KMS-11 (cell line): ENCODE results near the gene IST1.
"Not testable (repeated sequence)": the region's sequence is repeated elsewhere in the genome, so short reads cannot be mapped to it uniquely, and the experiment has no call there.

Experiments
- H2AFZ ChIP-seq: fragments of 200-600 bp; sonication (generic); 2 replicates; pipeline ENCODE4 v1.6.1; 2016; ENCODE audit warnings: antibody characterized with exemption, mixed run types, low read depth
- H3K27ac ChIP-seq: fragments of 200-600 bp; sonication (generic); 2 replicates; pipeline ENCODE4 v1.6.1; 2016; ENCODE audit warnings: mild to moderate bottlenecking, mixed run types
- H3K27me3 ChIP-seq: fragments of 200-600 bp; sonication (generic); 2 replicates; pipeline ENCODE4 v1.6.1; 2017; ENCODE audit warnings: mild to moderate bottlenecking, low read depth, mixed run types, moderate library complexity; ENCODE audit not compliant: insufficient read depth
- H3K36me3 ChIP-seq: fragments of 200-600 bp; sonication (generic); 2 replicates; pipeline ENCODE4 v1.6.1; 2017; ENCODE audit warnings: mild to moderate bottlenecking, mixed run types; ENCODE audit not compliant: insufficient read depth
- H3K4me1 ChIP-seq: fragments of 200-600 bp; sonication (generic); 2 replicates; pipeline ENCODE4 v1.6.1; 2016; ENCODE audit warnings: mild to moderate bottlenecking, low read depth, mixed run types; ENCODE audit not compliant: poor library complexity, severe bottlenecking
- H3K4me2 ChIP-seq: fragments of 200-600 bp; sonication (generic); 2 replicates; pipeline ENCODE4 v1.7.0; 2016; ENCODE audit warnings: mild to moderate bottlenecking, mixed run types
- H3K4me3 ChIP-seq: fragments of 200-600 bp; sonication (generic); IDR thresholded peaks from 2 replicates; pipeline ENCODE4 v1.6.1; 2017; ENCODE audit warnings: low read depth, low read length, mixed read lengths; ENCODE audit not compliant: insufficient read depth
- H3K79me2 ChIP-seq: fragments of 200-600 bp; sonication (generic); 2 replicates; pipeline ENCODE4 v1.6.1; 2016; ENCODE audit warnings: low read depth, mixed run types; ENCODE audit not compliant: insufficient read depth
- H3K9ac ChIP-seq: fragments of 200-600 bp; sonication (generic); 2 replicates; pipeline ENCODE4 v1.6.1; 2016; ENCODE audit warnings: mild to moderate bottlenecking, mixed run types
- H4K20me1 ChIP-seq: fragments of 200-600 bp; sonication (generic); 2 replicates; pipeline ENCODE4 v1.6.1; 2016; ENCODE audit warnings: mild to moderate bottlenecking, mixed run types; ENCODE audit not compliant: insufficient read depth
- TF ChIP-seq, protein P1 (sequence below): fragments of 200-600 bp; sonication (generic); conservative IDR thresholded peaks from 2 replicates; pipeline ENCODE4 v1.6.1; 2017; ENCODE audit warnings: low read depth, mild to moderate bottlenecking, antibody characterized with exemption, low read length, moderate library complexity, mixed read lengths

IST1 gene

GRCh38 chr16:71904239-71904638 lies 8.9 kb downstream of the IST1 start:
- H3K36me3 ChIP-seq, result 0 out of 2 replicates have a peak, but pooled peaks cover 3% of the 10 kb centered on the region
- TF ChIP-seq, protein P1, sequence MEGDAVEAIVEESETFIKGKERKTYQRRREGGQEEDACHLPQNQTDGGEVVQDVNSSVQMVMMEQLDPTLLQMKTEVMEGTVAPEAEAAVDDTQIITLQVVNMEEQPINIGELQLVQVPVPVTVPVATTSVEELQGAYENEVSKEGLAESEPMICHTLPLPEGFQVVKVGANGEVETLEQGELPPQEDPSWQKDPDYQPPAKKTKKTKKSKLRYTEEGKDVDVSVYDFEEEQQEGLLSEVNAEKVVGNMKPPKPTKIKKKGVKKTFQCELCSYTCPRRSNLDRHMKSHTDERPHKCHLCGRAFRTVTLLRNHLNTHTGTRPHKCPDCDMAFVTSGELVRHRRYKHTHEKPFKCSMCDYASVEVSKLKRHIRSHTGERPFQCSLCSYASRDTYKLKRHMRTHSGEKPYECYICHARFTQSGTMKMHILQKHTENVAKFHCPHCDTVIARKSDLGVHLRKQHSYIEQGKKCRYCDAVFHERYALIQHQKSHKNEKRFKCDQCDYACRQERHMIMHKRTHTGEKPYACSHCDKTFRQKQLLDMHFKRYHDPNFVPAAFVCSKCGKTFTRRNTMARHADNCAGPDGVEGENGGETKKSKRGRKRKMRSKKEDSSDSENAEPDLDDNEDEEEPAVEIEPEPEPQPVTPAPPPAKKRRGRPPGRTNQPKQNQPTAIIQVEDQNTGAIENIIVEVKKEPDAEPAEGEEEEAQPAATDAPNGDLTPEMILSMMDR, result no peak
- H3K4me2 ChIP-seq, result no peak overlapping the region
- H3K27ac ChIP-seq, result no peak overlapping the region
- peaks cover 13% of the 10 kb centered on the region for H3K4me1 ChIP-seq
- H3K27me3 ChIP-seq, result no peaks in the 10 kb centered on the region
- peaks cover 100% of the 10 kb centered on the region for H3K79me2 ChIP-seq
- no peak overlapping the region for H3K4me3 ChIP-seq
- no peak overlapping the region for H3K9ac ChIP-seq
- H2AFZ ChIP-seq, result no peak overlapping the region
- H4K20me1 ChIP-seq, result peaks cover 32% of the 10 kb centered on the region

DNA sequence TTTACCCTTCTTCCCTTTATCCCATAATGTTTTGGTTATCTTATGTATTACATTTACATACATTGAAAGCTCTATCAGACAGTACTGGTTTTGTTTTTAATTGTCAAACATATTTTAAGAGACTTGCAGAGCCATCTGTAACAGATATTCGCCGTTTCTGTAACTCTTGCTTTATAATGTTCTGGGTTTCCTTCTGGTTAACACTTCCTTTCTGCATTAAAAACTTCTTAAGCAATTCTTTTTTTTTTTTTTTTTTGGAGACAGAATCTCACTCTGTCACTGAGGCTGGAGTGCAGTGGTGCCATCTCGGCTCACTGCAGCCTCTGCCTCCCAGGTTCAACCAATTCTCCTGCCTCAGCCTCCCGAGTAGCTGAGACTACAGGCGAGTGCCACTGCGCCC lies 10.4 kb downstream of the IST1 start:
- H2AFZ ChIP-seq, H3K4me2 ChIP-seq, H3K27ac ChIP-seq, H3K27me3 ChIP-seq, H3K9ac ChIP-seq, H3K4me3 ChIP-seq, H3K36me3 ChIP-seq: not testable (repeated sequence)
- peaks cover 32% of the 10 kb centered on the region for H4K20me1 ChIP-seq
- H3K79me2 ChIP-seq, result peaks cover 100% of the 10 kb centered on the region
- H3K4me1 ChIP-seq, result peaks cover 13% of the 10 kb centered on the region

DNA sequence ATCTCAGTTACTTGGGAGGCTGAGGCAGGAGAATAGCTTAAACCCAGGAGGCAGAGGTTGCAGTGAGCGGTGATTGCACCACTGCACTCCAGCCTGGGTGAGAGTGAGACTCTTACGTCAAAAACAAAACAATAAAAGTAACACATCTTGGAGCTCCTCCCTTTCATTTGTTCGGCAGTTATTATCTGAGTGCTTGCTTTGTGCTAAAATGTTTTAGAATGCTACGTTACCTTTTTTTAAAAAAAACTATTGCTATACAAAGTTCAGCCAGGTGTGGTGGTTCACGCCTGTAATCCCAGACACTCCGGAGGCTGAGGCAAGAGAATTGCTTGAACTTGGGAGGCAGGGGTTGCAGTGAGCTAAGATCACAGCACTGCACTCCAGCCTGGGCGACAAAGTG lies 15.8 kb downstream of the IST1 start:
- Histone ChIP-seq H3K4me3 (no peak overlapping the region), H3K27ac (no peak overlapping the region), H3K27me3 (no peaks in the 10 kb centered on the region), H3K4me1 (peaks cover 19% of the 10 kb centered on the region), H3K9ac (no peak overlapping the region), H3K4me2 (no peak overlapping the region), H3K79me2 (peaks cover 100% of the 10 kb centered on the region), H3K36me3 (no peaks in the 10 kb centered on the region; the same call in 1 of the 2 replicates), H2AFZ (no peak overlapping the region), H4K20me1 (peaks cover 24% of the 10 kb centered on the region)
- TF ChIP-seq, protein P1, result no peak

DNA sequence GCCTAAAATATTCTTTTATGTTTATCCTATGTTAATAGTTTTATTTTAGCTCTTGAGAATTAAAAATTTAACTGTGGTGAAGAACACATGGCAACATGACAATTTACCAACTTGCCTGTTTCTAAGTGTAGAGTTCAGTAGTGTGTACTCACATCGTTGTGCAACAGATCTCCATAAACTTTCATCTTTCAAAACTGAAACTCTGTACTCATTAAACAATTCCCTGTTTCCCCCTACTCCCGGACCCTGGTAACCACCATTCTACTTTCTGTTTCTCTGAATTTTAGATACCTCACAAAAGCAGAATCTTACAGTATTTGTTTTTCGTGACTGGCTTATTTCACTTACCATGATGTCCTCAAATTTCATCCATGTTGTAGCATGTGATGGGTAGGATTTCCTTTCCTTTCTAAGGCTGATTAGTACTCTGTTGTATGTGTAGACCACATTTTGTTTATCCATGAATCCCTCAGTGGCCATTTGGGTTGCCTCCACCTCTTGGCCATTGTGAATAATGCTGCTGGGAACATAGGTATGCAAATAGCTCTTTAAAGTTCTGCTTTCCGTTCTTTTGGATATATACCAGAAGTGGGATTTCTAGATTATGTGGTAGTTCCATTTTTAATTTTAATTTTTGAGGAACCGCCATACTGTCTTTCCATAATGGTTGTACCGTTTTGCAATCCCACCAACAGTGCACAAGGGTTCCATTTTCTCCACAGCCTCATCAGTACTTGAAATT lies 17.4 kb downstream of the IST1 start:
- H4K20me1 ChIP-seq, result peaks cover 21% of the 10 kb centered on the region
- H3K27ac ChIP-seq, result no peak overlapping the region
- TF ChIP-seq, protein P1, result no peak
- H3K4me1 ChIP-seq, result peaks cover 19% of the 10 kb centered on the region
- H3K4me2 ChIP-seq, result no peak overlapping the region
- no peaks in the 10 kb centered on the region; the same call in 1 of the 2 replicates for H3K36me3 ChIP-seq
- H3K27me3 ChIP-seq, result no peaks in the 10 kb centered on the region
- H3K9ac ChIP-seq, result no peak overlapping the region
- no peak overlapping the region for H2AFZ ChIP-seq
- no peak overlapping the region for H3K4me3 ChIP-seq
- H3K79me2 ChIP-seq, result peaks cover 99% of the 10 kb centered on the region

GRCh38 chr16:71914802-71915201 lies 19.5 kb downstream of the IST1 start:
- Histone ChIP-seq H4K20me1 (peaks cover 13% of the 10 kb centered on the region), H3K27me3 (no peaks in the 10 kb centered on the region), H2AFZ (no peak overlapping the region), H3K27ac (no peak overlapping the region), H3K79me2 (peaks cover 98% of the 10 kb centered on the region), H3K36me3 (peaks cover 10% of the 10 kb centered on the region; the same call in 1 of the 2 replicates), H3K4me3 (no peak overlapping the region), H3K4me2 (no peak overlapping the region), H3K4me1 (peaks cover 19% of the 10 kb centered on the region), H3K9ac (no peak overlapping the region)
- TF ChIP-seq, protein P1, result no peak
